HepG2 (cell line): ENCODE measurements around the gene GZF1. TPM values are rescaled to one million over a fixed set of nuclear protein-coding genes. Genes with fewer than 3 reads are reported as not detected.

Experiments
- CBX2 ChIP-seq, 2 experiments: fragments of 200-600 bp in 1 of 2; sonication (generic); formaldehyde crosslinking in 1 of 2; IDR thresholded peaks; 2 replicates each; pipeline versions ENCODE4 v1.7.0 to v1.8.1; 2018 to 2022; ENCODE audit warnings: low read depth in 2 of 2, low read length in 1 of 2, mild to moderate bottlenecking in 1 of 2, missing genetic modification reagents in 1 of 2
- CBX5 ChIP-seq: sonication (generic); formaldehyde crosslinking; IDR thresholded peaks from 2 replicates; pipeline ENCODE4 v1.4.0; 2020; ENCODE audit warnings: missing genetic modification reagents, borderline replicate concordance
- ELF4 ChIP-seq: sonication (generic); formaldehyde crosslinking; IDR thresholded peaks from 2 replicates; pipeline ENCODE4 v1.5.0; 2020; ENCODE audit warnings: missing genetic modification reagents, mild to moderate bottlenecking, moderate library complexity, borderline replicate concordance
- FOSL2 ChIP-seq: sonication (generic); formaldehyde crosslinking; IDR thresholded peaks from 2 replicates; pipeline ENCODE4 v1.4.0; 2020; ENCODE audit warnings: missing genetic modification reagents
- HMGXB3 ChIP-seq: sonication (generic); formaldehyde crosslinking; IDR thresholded peaks from 2 replicates; pipeline ENCODE4 v1.4.0; 2020; ENCODE audit warnings: missing genetic modification reagents, borderline replicate concordance
- HNF4G ChIP-seq, 2 experiments: sonication (generic) in 1 of 2; formaldehyde crosslinking in 1 of 2; IDR thresholded peaks; 2 replicates each; pipeline versions ENCODE4 v1.4.0 to v1.6.1; 2011 to 2020; ENCODE audit warnings: borderline replicate concordance in 2 of 2, low read depth in 2 of 2, mild to moderate bottlenecking in 2 of 2, low read length in 1 of 2, missing genetic modification reagents in 1 of 2, moderate library complexity in 1 of 2
- KLF16 ChIP-seq, 2 experiments: sonication (generic) in 1 of 2; formaldehyde crosslinking in 1 of 2; IDR thresholded peaks; 2 replicates each; pipeline versions ENCODE4 v1.6.1 to v1.8.0; 2016 to 2023; ENCODE audit warnings: missing genetic modification reagents in 2 of 2, missing compliant biosample characterization in 1 of 2
- NFE2L1 ChIP-seq: sonication (generic); formaldehyde crosslinking; IDR thresholded peaks from 2 replicates; pipeline ENCODE4 v1.4.0; 2020; ENCODE audit warnings: missing genetic modification reagents, mild to moderate bottlenecking, borderline replicate concordance
- PATZ1 ChIP-seq: sonication (generic); formaldehyde crosslinking; IDR thresholded peaks from 2 replicates; pipeline ENCODE4 v1.4.0; 2020; ENCODE audit warnings: missing genetic modification reagents
- RBM22 ChIP-seq: fragments of 200-400 bp; formaldehyde crosslinking; optimal IDR thresholded peaks from 2 replicates; pipeline ENCODE3; 2017; ENCODE audit warnings: mild to moderate bottlenecking, low read length, moderate library complexity
- RCOR2 ChIP-seq: IDR thresholded peaks from 2 replicates; pipeline ENCODE4 v1.6.1; 2016; ENCODE audit warnings: missing biosample characterization, missing genetic modification reagents
- RFX5 ChIP-seq: IDR thresholded peaks from 2 replicates; pipeline ENCODE4 v1.6.1; 2011; ENCODE audit warnings: low read depth, low read length, improper control_type of control experiment
- RXRB ChIP-seq: IDR thresholded peaks from 2 replicates; pipeline ENCODE4 v1.6.1; 2016; ENCODE audit warnings: borderline replicate concordance, missing genetic modification reagents, missing compliant biosample characterization
- TAF15 ChIP-seq: fragments of 200-400 bp; formaldehyde crosslinking; IDR thresholded peaks from one replicate; pipeline ENCODE4 v1.6.1; 2018; ENCODE audit warnings: mild to moderate bottlenecking, low read depth, low read length; ENCODE audit not compliant: poor library complexity, severe bottlenecking
- TBL1XR1 ChIP-seq: fragments of 150-350 bp; IDR thresholded peaks from 2 replicates; pipeline ENCODE4 v1.6.1; 2014; ENCODE audit warnings: borderline replicate concordance, low read length; ENCODE audit not compliant: partially characterized antibody
- U2AF1 ChIP-seq: fragments of 200-400 bp; formaldehyde crosslinking; optimal IDR thresholded peaks from 2 replicates; pipeline ENCODE3; 2017; ENCODE audit warnings: mild to moderate bottlenecking, low read depth, low read length
- ZNF17 ChIP-seq: sonication (generic); formaldehyde crosslinking; IDR thresholded peaks from 2 replicates; pipeline ENCODE4 v1.5.0; 2020; ENCODE audit warnings: mild to moderate bottlenecking, missing genetic modification reagents
- ZNF232 ChIP-seq: sonication (generic); formaldehyde crosslinking; IDR thresholded peaks from 2 replicates; pipeline ENCODE4 v1.4.0; 2020; ENCODE audit warnings: missing genetic modification reagents, borderline replicate concordance
- ZNF3 ChIP-seq: IDR thresholded peaks from 2 replicates; pipeline ENCODE4 v1.7.0; 2017; ENCODE audit warnings: inconsistent platforms
- ZNF460 ChIP-seq: sonication (generic); formaldehyde crosslinking; IDR thresholded peaks from 2 replicates; pipeline ENCODE4 v1.5.1; 2020; ENCODE audit warnings: missing genetic modification reagents, mild to moderate bottlenecking, borderline replicate concordance
- ZNF598 ChIP-seq: sonication (generic); formaldehyde crosslinking; IDR thresholded peaks from 2 replicates; pipeline ENCODE4 v1.5.1; 2020; ENCODE audit warnings: mild to moderate bottlenecking, missing genetic modification reagents, borderline replicate concordance
- ZNF709 ChIP-seq: sonication (generic); formaldehyde crosslinking; IDR thresholded peaks from 2 replicates; pipeline ENCODE4 v1.5.0; 2020; ENCODE audit warnings: mild to moderate bottlenecking, missing genetic modification reagents
- polyA plus RNA-seq, 8 experiments: library from polyadenylated mRNA; depleted of rRNA in 3 of 8; stranded (reverse) in 7 of 8; unstranded in 1 of 8; fragments of >200 nt; fragmentation: Illumina TruSeq in 4 of 8; extraction: Trizol in 4 of 8; gene quantifications; 2 replicates each; pipeline versions ENCODE4 v1.2.1 to v1.2.3, GENCODE V29; 2011 to 2016; ENCODE audit warnings: low read depth in 4 of 8, missing spikeins in 1 of 8, mixed read lengths in 1 of 8; ENCODE audit not compliant: insufficient read depth in 1 of 8
- total RNA-seq, 5 experiments: library from RNA; depleted of rRNA; stranded (reverse); fragments of >200 nt; fragmentation: Illumina TruSeq; extraction: Trizol; gene quantifications; 2 replicates each; pipeline ENCODE4 v1.2.3, GENCODE V29; 2016; ENCODE audit warnings: low read depth in 1 of 5

The GZF1 gene
- total and polyA plus RNA-seq, 2 of the 13 experiments (the other 11 are each of a cell fraction or from before 2014, with no cell fraction given) = 16.9 to 26.0 TPM

- TF ChIP-seq RBM22 (no peak), KLF16 (CRISPR knock-in tag; IDR thresholded peaks at IDR 0.05) (peak in 1 of 2 experiments; percentile 97; a peak in 2 of 4 replicates), ZNF460 (CRISPR knock-in tag) (no peak), ZNF17 (CRISPR knock-in tag) (no peak), CBX5 (CRISPR knock-in tag) (peak; percentile 49; the same call in 1 of the 2 replicates), ZNF709 (CRISPR knock-in tag) (peak; percentile 66; the same call in 1 of the 2 replicates), PATZ1 (CRISPR knock-in tag) (peak; percentile 98), RCOR2 (peak; percentile 26; the same call in 1 of the 2 replicates), NFE2L1 (CRISPR knock-in tag) (0 out of 2 replicates have a peak, but pooled peaks have one; percentile 23), ZNF232 (CRISPR knock-in tag) (peak; percentile 66; the same call in 1 of the 2 replicates), FOSL2 (CRISPR knock-in tag) (peak; percentile 52), U2AF1 (no peak), ELF4 (CRISPR knock-in tag) (no peak), RXRB (CRISPR knock-in tag) (peak; percentile 74), HNF4G (IDR thresholded peaks at IDR 0.05; ENCODE audit: borderline replicate concordance, low read depth, low read length) (no peak), HNF4G (CRISPR knock-in tag; IDR thresholded peaks at IDR 0.05; ENCODE audit: borderline replicate concordance, low read depth) (no peak; the same call in 1 of the 2 replicates), HMGXB3 (CRISPR knock-in tag) (no peak), ZNF3 (CRISPR knock-in tag) (no peak), TAF15 (no peak), RFX5 (no peak), ZNF598 (0 out of 2 replicates have a peak, but pooled peaks have one; percentile 43), TBL1XR1 (no peak), CBX2 (IDR thresholded peaks at IDR 0.05; ENCODE audit: low read depth, low read length) (no peak), CBX2 (CRISPR knock-in tag; IDR thresholded peaks at IDR 0.05; ENCODE audit: low read depth) (no peak)
These were observed 59.3 kb downstream of the GZF1 start, which contains the start of gene NAPB (continued) for GRCh38 chr20:23420943-23421931.
